MM.1S (cell line): ENCODE results near the gene SDK1.

ENCODE experiments used
- DNase-seq: peaks from one replicate; pipeline ENCODE4 v3.0.0-alpha.2; 2015
- H2AFZ ChIP-seq: fragments of 300-600 bp; sonication (generic); 2 replicates; pipeline ENCODE4 v1.6.0; 2016; ENCODE audit warnings: antibody characterized with exemption, low read length
- H3F3A ChIP-seq: fragments of 300-600 bp; sonication (generic); 2 replicates; pipeline ENCODE4 v1.6.1; 2016; ENCODE audit warnings: mild to moderate bottlenecking, antibody characterized with exemption, low read length, moderate library complexity, mixed read lengths; ENCODE audit not compliant: insufficient read depth
- H3K27ac ChIP-seq: fragments of 300-600 bp; sonication (generic); 2 replicates; pipeline ENCODE4 v1.5.1; 2016; ENCODE audit warnings: mild to moderate bottlenecking, low read length
- H3K27me3 ChIP-seq: fragments of 300-600 bp; sonication (generic); replicated peaks from 2 replicates; pipeline ENCODE4 v1.6.0; 2016; ENCODE audit warnings: low read length; ENCODE audit not compliant: insufficient read depth
- H3K36me3 ChIP-seq: fragments of 300-600 bp; sonication (generic); replicated peaks from 2 replicates; pipeline ENCODE4 v1.6.1; 2016; ENCODE audit warnings: mild to moderate bottlenecking, low read length, mixed read lengths; ENCODE audit not compliant: insufficient read depth
- H3K4me1 ChIP-seq: fragments of 300-600 bp; sonication (generic); 2 replicates; pipeline ENCODE4 v1.6.1; 2016; ENCODE audit warnings: low read length, mixed read lengths
- H3K4me2 ChIP-seq: fragments of 300-600 bp; sonication (generic); 2 replicates; pipeline ENCODE4 v1.6.0; 2016; ENCODE audit warnings: low read depth, low read length
- H3K4me3 ChIP-seq: fragments of 300-600 bp; sonication (generic); 2 replicates; pipeline ENCODE4 v1.5.1; 2016; ENCODE audit warnings: low read length, mixed read lengths
- H3K79me2 ChIP-seq: fragments of 300-600 bp; sonication (generic); 2 replicates; pipeline ENCODE4 v1.6.1; 2016; ENCODE audit warnings: mixed run types, low read length, mixed read lengths
- H3K9ac ChIP-seq: fragments of 300-600 bp; sonication (generic); 2 replicates; pipeline ENCODE4 v1.6.1; 2016; ENCODE audit warnings: low read length, mixed read lengths
- H3K9me2 ChIP-seq: fragments of 300-600 bp; sonication (generic); replicated peaks from 2 replicates; pipeline ENCODE4 v1.6.1; 2016; ENCODE audit warnings: mild to moderate bottlenecking, low read length, mixed read lengths; ENCODE audit not compliant: insufficient read depth
- H3K9me3 ChIP-seq: fragments of 300-600 bp; sonication (generic); replicated peaks from 2 replicates; pipeline ENCODE4 v1.6.1; 2016; ENCODE audit warnings: mild to moderate bottlenecking, low read length, mixed read lengths; ENCODE audit not compliant: insufficient read depth
- H4K20me1 ChIP-seq: fragments of 300-600 bp; sonication (generic); 2 replicates; pipeline ENCODE4 v1.6.1; 2016; ENCODE audit warnings: mild to moderate bottlenecking, low read length, moderate library complexity, mixed read lengths; ENCODE audit not compliant: insufficient read depth
- CTCF ChIP-seq: fragments of 300-600 bp; sonication (generic); IDR thresholded peaks from 2 replicates; pipeline ENCODE4 v1.5.1; 2016; ENCODE audit warnings: antibody characterized with exemption, low read length, mixed read lengths
- EZH2 ChIP-seq: fragments of 300-600 bp; sonication (generic); optimal IDR thresholded peaks from 2 replicates; pipeline ENCODE3; 2017; ENCODE audit warnings: low read depth, mild to moderate bottlenecking, antibody characterized with exemption, low read length, mixed read lengths
- EZH2phosphoT487 ChIP-seq: fragments of 300-600 bp; sonication (generic); IDR thresholded peaks from 2 replicates; pipeline ENCODE4 v1.6.1; 2018; ENCODE audit warnings: antibody characterized with exemption, low read length

Gene SDK1

GRCh38 chr7:3979611-3980299, 678.7 kb downstream of the SDK1 start:
- Histone ChIP-seq H3F3A (no peaks in the 10 kb centered on the region), H3K9me3 (no peaks in the 10 kb centered on the region), H3K36me3 (no peaks in the 10 kb centered on the region), H4K20me1 (no peaks in the 10 kb centered on the region), H3K4me2 (no peak overlapping the region), H3K27me3 (no peaks in the 10 kb centered on the region), H3K4me3 (no peak overlapping the region), H2AFZ (no peak overlapping the region), H3K9ac (no peak overlapping the region), H3K9me2 (no peaks in the 10 kb centered on the region), H3K4me1 (no peaks in the 10 kb centered on the region), H3K27ac (no peak overlapping the region), H3K79me2 (no peaks in the 10 kb centered on the region)
- TF ChIP-seq CTCF (no peak), EZH2 (no peak), EZH2phosphoT487 (no peak)
- no peak for DNase-seq

GRCh38 chr7:3980300-3980643, 679.2 kb downstream of the SDK1 start:
- Histone ChIP-seq H3K9me2 (no peaks in the 10 kb centered on the region), H3K9me3 (no peaks in the 10 kb centered on the region), H3K4me2 (no peak overlapping the region), H4K20me1 (no peaks in the 10 kb centered on the region), H3K4me1 (no peaks in the 10 kb centered on the region), H3K9ac (no peak overlapping the region), H3F3A (no peaks in the 10 kb centered on the region), H3K27me3 (no peaks in the 10 kb centered on the region), H3K27ac (no peak overlapping the region), H2AFZ (no peak overlapping the region), H3K79me2 (no peaks in the 10 kb centered on the region), H3K36me3 (no peaks in the 10 kb centered on the region), H3K4me3 (no peak overlapping the region)
- TF ChIP-seq EZH2phosphoT487 (no peak), CTCF (no peak), EZH2 (no peak)
- DNase-seq: no peak

GRCh38 chr7:3981281-3981680, 680.2 kb downstream of the SDK1 start:
- Histone ChIP-seq H3K27me3 (no peaks in the 10 kb centered on the region), H3K9ac (no peak overlapping the region)

GRCh38 chr7:3984456-3984855, 683.4 kb downstream of the SDK1 start:
- no peaks in the 10 kb centered on the region for H3K4me1 ChIP-seq

More at GRCh38 chr7:3981281-3981680, 680.2 kb downstream of the SDK1 start:
- no peak overlapping the region for H3K4me2 ChIP-seq
- no peaks in the 10 kb centered on the region for H3K4me1 ChIP-seq
- no peak overlapping the region for H3K27ac ChIP-seq
- H4K20me1 ChIP-seq: no peaks in the 10 kb centered on the region
- no peaks in the 10 kb centered on the region for H3K79me2 ChIP-seq
- no peak overlapping the region for H3K4me3 ChIP-seq
- no peaks in the 10 kb centered on the region for H3F3A ChIP-seq
- no peak for DNase-seq
- H3K36me3 ChIP-seq: no peaks in the 10 kb centered on the region
- TF ChIP-seq EZH2phosphoT487: no peak
- H2AFZ ChIP-seq: no peak overlapping the region
- no peaks in the 10 kb centered on the region for H3K9me2 ChIP-seq
- no peaks in the 10 kb centered on the region for H3K9me3 ChIP-seq

More at GRCh38 chr7:3984456-3984855, 683.4 kb downstream of the SDK1 start:
- no peaks in the 10 kb centered on the region for H4K20me1 ChIP-seq
- no peak overlapping the region for H3K4me2 ChIP-seq
- no peak for DNase-seq
- H3K9me3 ChIP-seq: no peaks in the 10 kb centered on the region
- no peak overlapping the region for H3K27ac ChIP-seq
- no peak overlapping the region for H3K4me3 ChIP-seq
- H3K27me3 ChIP-seq: no peaks in the 10 kb centered on the region
- no peaks in the 10 kb centered on the region for H3K9me2 ChIP-seq
- H3K9ac ChIP-seq: no peak overlapping the region
- H3K79me2 ChIP-seq: no peaks in the 10 kb centered on the region
- no peak overlapping the region for H2AFZ ChIP-seq
- H3F3A ChIP-seq: no peaks in the 10 kb centered on the region
- TF ChIP-seq EZH2phosphoT487: no peak
- TF ChIP-seq EZH2: no peak
- no peak for TF ChIP-seq CTCF
- no peaks in the 10 kb centered on the region for H3K36me3 ChIP-seq
